ENCODE measurements around the gene TAB3. TPM values are rescaled to one million over a fixed set of nuclear protein-coding genes. Genes with fewer than 3 reads are reported as not detected.

The TAB3 gene, protein sequence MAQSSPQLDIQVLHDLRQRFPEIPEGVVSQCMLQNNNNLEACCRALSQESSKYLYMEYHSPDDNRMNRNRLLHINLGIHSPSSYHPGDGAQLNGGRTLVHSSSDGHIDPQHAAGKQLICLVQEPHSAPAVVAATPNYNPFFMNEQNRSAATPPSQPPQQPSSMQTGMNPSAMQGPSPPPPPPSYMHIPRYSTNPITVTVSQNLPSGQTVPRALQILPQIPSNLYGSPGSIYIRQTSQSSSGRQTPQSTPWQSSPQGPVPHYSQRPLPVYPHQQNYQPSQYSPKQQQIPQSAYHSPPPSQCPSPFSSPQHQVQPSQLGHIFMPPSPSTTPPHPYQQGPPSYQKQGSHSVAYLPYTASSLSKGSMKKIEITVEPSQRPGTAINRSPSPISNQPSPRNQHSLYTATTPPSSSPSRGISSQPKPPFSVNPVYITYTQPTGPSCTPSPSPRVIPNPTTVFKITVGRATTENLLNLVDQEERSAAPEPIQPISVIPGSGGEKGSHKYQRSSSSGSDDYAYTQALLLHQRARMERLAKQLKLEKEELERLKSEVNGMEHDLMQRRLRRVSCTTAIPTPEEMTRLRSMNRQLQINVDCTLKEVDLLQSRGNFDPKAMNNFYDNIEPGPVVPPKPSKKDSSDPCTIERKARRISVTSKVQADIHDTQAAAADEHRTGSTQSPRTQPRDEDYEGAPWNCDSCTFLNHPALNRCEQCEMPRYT
- total RNA-seq: 10 to 100 TPM; 19.6 to 24.2 TPM

DNA sequence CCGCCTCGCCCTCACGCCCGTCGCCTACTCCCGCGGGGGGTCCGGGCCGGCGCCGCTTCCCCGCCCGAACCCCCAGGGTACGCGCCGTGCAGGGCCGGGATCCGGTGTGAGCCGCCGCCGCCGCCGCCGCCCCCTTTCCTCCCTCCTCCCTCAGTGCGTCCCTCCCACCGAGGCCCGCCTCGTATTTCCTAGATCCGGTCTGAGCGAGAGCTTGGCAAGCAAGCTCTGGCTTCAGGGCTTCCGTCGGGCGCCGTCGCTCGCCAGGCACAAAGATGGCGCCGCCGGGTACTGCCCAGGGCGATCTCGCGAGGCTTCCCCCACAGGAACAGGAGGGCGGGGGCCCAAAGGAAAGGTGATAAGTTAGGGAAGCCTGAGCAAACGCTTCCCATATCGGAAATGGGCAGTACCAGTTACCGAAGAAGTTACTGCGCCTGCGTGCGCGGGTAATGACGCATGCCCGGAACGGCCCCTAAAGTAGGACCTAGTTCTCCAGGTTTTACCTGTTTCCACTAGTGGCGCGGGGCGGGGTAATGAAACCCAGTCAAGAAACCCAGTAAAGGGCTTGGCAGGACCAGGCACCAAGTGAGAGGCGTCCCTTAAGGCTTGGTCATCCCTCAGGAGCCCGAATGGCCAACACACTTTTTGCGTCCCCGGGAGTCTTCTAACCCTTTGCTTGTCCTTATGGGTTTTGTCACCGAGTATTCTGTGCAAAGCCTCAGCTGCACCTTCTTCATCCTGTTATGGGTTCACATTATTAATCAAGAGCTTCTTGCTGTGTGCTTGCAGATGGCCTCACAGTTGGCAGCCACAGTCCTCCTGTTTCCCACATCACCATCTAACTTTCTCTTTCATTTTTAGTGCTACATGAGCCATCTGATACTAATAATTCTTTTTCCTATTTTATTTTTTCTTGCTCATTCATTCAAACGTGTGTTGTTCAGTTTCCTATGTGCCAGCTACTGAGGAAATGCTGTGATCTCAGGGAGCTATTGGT, at the start of gene TAB3:
TSS of gene TAB3 (minus strand) at position 108 of the 994 bp plus-strand sequence. CDS start 29,666 bp downstream, outside the sequence.
- Mint-ChIP-seq H3K36me3 (peaks cover 3% of the 10 kb centered on the region), H3K4me1 (ENCODE audit: low read depth) (peaks cover 35% of the 10 kb centered on the region), H3K9me3 (no peaks in the 10 kb centered on the region), H3K4me3 (peak within 1 kb of the TSS; percentile 82), H3K27me3 (no peaks in the 10 kb centered on the region), H3K27ac (peak within 1 kb of the TSS; percentile 90)
- DNase-seq: peak; percentile 95
- intact Hi-C loops (cut with micrococcal nuclease): loop anchor here (1.0 to 10.0 kb wide), 7 partner anchors 11 to 237 kb away; partner anchors contain the start of gene GK
- ChIA-PET CTCF (interaction anchor here (1.0 kb wide), 1 partner anchor 11 kb away, joined by 3 read pairs; no protein-coding TSS in a partner anchor), POLR2A (interaction anchor here (0.7 to 1.5 kb wide), 3 partner anchors 11 to 312 kb away, joined by 3 to 5 read pairs (median 5); partner anchors contain the start of gene TASL)

DNA sequence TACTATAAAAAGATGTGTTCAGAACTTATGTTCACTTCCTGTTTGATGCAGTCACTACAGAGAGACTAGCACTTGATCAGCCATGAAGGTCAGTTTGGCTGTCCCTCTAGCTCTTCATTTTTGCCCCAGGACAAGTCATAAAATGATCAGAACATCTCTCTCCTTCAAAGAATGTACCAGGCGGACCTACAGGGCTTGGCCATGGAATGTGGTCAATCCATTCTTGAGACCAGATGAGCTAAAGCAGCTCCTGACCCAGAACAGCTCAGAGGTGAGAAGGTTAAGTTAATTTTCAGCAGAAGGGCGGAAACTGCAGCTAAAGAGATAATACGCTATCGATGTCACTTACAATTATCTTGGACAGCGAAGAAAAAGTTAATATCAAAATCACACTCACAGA, 49.2 kb upstream of the TAB3 start:
- POLR2A ChIA-PET: no interaction called here
- Mint-ChIP-seq H3K9me3 (no peaks in the 10 kb centered on the region), H3K27me3 (no peaks in the 10 kb centered on the region), H3K4me1 (ENCODE audit: low read depth) (no peaks in the 10 kb centered on the region), H3K36me3 (no peaks in the 10 kb centered on the region), H3K27ac (no peak overlapping the region), H3K4me3 (no peak overlapping the region)
- CTCF ChIA-PET: no interaction called here
- DNase-seq: no peak
- intact Hi-C loops (cut with micrococcal nuclease): no loop called here

DNA sequence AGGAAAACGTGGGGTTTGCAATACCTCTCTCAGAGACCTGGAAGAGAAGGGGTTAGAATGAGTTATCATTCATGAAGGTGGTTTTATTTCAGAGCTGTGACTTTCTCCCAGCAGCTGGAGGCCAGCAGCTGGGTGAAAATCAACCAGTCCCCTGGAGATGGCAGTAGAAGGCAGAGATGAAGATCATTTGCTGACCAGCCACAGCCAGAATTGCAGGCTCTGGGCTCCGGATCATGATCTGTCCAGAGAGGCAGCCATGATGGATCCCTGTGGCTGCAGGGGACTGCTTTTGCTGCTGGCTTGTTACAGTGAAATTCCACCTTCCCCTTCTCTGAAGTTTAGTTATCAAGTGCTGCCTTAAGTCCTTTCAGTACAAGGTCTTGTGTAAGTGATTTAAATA, 46.9 kb upstream of the TAB3 start:
- Mint-ChIP-seq H3K27me3 (no peaks in the 10 kb centered on the region), H3K27ac (no peak overlapping the region), H3K9me3 (no peaks in the 10 kb centered on the region), H3K4me1 (ENCODE audit: low read depth) (no peaks in the 10 kb centered on the region), H3K36me3 (no peaks in the 10 kb centered on the region), H3K4me3 (no peak overlapping the region)
- DNase-seq: peak; percentile 8
- ChIA-PET POLR2A (no interaction called here), CTCF (no interaction called here)
- intact Hi-C loops (cut with micrococcal nuclease): no loop called here

DNA sequence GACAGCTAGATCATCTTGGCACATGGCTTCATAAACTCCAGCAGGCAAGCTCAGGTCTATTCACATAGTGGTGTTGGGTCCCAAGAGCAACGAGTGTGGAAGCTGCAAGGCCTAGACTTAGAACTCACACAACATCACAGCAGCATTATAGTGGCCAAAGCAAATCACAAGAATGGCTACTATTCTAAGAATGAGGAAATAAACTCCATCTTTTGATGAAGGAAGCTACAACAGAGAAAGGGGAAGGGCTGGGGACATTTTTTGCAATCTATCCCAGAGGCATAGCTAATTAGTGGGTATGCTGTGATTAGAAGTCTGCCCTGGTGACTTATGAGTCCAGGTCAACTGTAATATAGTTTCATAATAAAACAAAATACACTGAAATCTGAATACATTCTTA, 42.9 kb upstream of the TAB3 start:
- Mint-ChIP-seq H3K9me3 (no peaks in the 10 kb centered on the region), H3K36me3 (no peaks in the 10 kb centered on the region), H3K27ac (no peak overlapping the region), H3K27me3 (no peaks in the 10 kb centered on the region), H3K4me1 (ENCODE audit: low read depth) (no peaks in the 10 kb centered on the region), H3K4me3 (no peak overlapping the region)
- CTCF ChIA-PET: no interaction called here
- DNase-seq: no peak
- intact Hi-C loops (cut with micrococcal nuclease): no loop called here
- POLR2A ChIA-PET: no interaction called here

DNA sequence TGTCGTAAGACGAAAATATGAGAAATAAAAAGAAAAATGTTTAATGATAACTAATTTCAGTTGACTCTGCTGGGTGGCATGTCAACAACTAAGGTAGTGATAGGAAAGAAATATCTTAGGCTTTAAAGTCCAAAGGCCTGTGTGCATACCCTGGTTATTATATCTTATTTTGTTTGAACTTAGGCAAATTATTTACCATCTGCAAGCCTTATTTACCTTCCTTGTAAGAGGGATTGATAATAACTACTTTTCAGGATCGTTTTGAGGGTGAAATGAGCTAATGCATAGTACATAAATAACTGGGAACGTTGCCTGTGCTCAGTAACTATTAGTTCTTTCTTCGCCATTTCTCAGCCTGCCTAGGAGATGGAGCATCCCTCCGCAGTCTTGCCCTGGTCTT, 41.6 kb upstream of the TAB3 start:
- POLR2A ChIA-PET: no interaction called here
- H3K4me1 Mint-ChIP-seq (ENCODE audit: low read depth): no peaks in the 10 kb centered on the region
- no peaks in the 10 kb centered on the region for H3K9me3 Mint-ChIP-seq
- no peak for DNase-seq
- no peak overlapping the region for H3K27ac Mint-ChIP-seq
- CTCF ChIA-PET: no interaction called here
- no peaks in the 10 kb centered on the region for H3K36me3 Mint-ChIP-seq
- no peaks in the 10 kb centered on the region for H3K27me3 Mint-ChIP-seq
- intact Hi-C loops (cut with micrococcal nuclease): no loop called here
- H3K4me3 Mint-ChIP-seq: no peak overlapping the region

DNA sequence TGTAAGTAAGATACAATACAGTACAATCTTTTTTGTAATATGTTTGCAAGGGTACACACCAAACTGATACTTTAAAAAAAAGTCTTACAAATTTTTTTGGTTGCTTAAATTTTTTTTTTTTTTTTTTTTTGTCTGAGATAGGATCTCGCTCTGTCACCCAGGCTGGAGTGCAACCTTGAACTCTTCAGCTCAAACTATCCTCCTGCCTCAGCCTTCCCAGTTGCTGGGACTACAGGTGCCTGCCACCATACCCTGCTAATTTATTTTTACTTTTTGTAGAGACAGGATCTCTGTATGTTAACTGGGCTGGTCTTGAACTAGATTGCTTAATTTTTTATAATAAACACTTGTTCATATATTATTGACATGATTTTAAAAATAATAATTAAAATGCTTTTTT, 41.1 kb upstream of the TAB3 start:
- ChIA-PET CTCF (no interaction called here), POLR2A (no interaction called here)
- H3K27me3 Mint-ChIP-seq: no peaks in the 10 kb centered on the region
- DNase-seq: no peak
- no peak overlapping the region for H3K27ac Mint-ChIP-seq
- no peaks in the 10 kb centered on the region for H3K9me3 Mint-ChIP-seq
- intact Hi-C loops (cut with micrococcal nuclease): no loop called here
- H3K4me1 Mint-ChIP-seq (ENCODE audit: low read depth): no peaks in the 10 kb centered on the region
- no peak overlapping the region for H3K4me3 Mint-ChIP-seq
- H3K36me3 Mint-ChIP-seq: no peaks in the 10 kb centered on the region

DNA sequence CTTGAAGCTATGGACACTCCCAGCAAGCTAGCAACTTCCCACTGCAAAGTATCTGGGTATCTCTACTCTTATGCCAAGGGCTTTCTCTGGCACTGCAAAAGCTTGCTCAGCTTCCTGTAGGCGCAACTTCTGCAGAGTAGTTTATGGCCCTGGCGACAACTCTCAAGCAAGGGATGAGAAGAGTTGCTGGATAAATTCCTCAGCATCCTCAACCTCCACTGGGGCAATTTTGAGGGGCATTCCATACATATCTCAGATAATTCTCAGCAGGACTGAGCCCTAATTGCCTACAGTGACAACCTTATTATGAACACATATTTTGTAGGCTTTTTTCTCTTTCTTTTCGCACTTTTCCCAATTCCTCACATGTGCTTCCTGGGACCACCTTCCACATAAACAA, 31.2 kb upstream of the TAB3 start:
- POLR2A ChIA-PET: no interaction called here
- CTCF ChIA-PET: no interaction called here
- Mint-ChIP-seq H3K27ac (no peak overlapping the region), H3K9me3 (no peaks in the 10 kb centered on the region), H3K4me1 (ENCODE audit: low read depth) (no peaks in the 10 kb centered on the region), H3K27me3 (no peaks in the 10 kb centered on the region), H3K36me3 (no peaks in the 10 kb centered on the region), H3K4me3 (no peak overlapping the region)
- no peak for DNase-seq
- intact Hi-C loops (cut with micrococcal nuclease): no loop called here

DNA sequence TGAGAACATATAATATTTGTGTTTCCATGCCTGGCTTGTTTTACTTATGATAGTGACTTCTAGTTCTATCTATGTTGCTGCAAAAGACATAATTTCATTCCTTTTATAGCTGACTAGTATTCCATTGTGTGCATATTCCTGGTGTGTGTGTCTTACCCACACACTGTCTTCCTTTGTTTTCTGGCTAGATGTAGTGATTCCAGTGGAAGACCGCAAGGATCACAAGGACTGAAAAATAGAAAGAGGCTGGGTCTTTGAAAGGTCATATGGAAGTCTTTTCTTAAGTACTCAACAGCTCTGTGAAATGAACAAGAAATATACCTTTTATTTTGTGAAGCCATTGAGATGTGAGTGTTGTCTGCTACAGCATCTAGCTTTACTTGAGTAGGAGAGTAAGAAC, 29.4 kb upstream of the TAB3 start:
- Mint-ChIP-seq H3K4me3 (no peak overlapping the region), H3K27ac (no peak overlapping the region), H3K4me1 (ENCODE audit: low read depth) (no peaks in the 10 kb centered on the region), H3K36me3 (no peaks in the 10 kb centered on the region), H3K9me3 (no peaks in the 10 kb centered on the region), H3K27me3 (no peaks in the 10 kb centered on the region)
- no peak for DNase-seq
- intact Hi-C loops (cut with micrococcal nuclease): no loop called here
- POLR2A ChIA-PET: no interaction called here
- CTCF ChIA-PET: interaction anchor here (0.6 kb wide), 1 partner anchor 183 kb away, joined by 3 read pairs; no protein-coding TSS in a partner anchor

DNA sequence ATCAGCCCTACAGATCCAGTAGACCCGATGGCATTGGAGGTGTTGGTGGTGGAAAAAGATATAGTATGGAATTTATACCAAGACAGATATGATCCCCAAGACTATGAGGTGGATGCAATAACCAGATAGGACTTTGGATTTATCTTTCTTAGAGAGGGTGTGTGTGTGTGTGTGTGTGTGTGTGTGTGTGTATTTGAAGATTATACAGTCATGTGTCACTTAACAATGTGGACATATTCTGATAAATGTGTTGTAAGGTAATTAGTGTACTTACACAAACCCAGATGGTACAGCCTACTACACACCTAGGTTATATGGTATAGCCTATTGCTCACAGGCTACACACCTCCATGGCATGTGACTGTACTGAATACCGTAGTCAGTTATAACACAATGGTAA, 24.4 kb upstream of the TAB3 start:
- no peaks in the 10 kb centered on the region for H3K36me3 Mint-ChIP-seq
- peaks cover 10% of the 10 kb centered on the region for H3K4me1 Mint-ChIP-seq (ENCODE audit: low read depth)
- ChIA-PET POLR2A (no interaction called here), CTCF (no interaction called here)
- H3K9me3 Mint-ChIP-seq: no peaks in the 10 kb centered on the region
- intact Hi-C loops (cut with micrococcal nuclease): no loop called here
- H3K27ac Mint-ChIP-seq: no peak overlapping the region
- no peak for DNase-seq
- no peaks in the 10 kb centered on the region for H3K27me3 Mint-ChIP-seq
- H3K4me3 Mint-ChIP-seq: no peak overlapping the region

DNA sequence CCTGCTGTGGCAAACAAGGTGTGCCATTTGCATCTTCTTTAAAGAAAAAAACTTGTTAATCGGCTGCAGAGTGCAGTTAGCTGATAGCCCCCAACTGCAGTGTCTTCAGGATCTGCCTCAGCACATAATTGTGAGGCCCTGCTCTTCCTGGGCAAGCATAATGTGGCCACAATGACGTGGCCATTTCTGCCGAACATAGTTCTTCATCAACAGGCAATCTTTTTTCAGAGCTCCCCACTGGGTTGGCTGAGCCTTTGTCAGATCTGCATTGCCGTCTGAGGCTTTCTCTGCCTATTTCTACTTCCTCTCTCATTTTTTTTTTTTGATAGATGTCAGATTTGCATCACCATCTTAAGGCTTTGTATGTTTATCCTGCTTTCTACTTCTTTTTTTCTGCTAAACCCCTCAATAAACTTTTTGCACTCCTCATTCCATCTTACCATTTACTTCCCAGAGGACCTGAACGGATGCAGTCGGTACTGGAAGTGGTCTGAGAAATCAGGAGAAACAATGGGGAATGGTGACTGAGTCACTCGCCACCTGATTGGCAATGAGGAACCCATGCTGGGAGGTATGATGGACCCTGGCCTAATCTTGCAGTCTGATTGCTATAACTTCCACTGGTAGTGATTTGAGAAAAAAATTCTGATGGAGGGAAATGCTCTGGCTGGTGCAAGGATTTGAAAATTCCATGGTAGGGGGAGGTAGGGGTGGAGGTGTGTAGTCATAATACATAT, 21.2 kb upstream of the TAB3 start:
- Mint-ChIP-seq H3K4me3 (no peak overlapping the region), H3K36me3 (no peaks in the 10 kb centered on the region), H3K27ac (no peak overlapping the region), H3K9me3 (no peaks in the 10 kb centered on the region), H3K27me3 (no peaks in the 10 kb centered on the region), H3K4me1 (ENCODE audit: low read depth) (peaks cover 10% of the 10 kb centered on the region)
- peak; percentile 32 for DNase-seq
- intact Hi-C loops (cut with micrococcal nuclease): no loop called here
- POLR2A ChIA-PET: no interaction called here
- CTCF ChIA-PET: no interaction called here

DNA sequence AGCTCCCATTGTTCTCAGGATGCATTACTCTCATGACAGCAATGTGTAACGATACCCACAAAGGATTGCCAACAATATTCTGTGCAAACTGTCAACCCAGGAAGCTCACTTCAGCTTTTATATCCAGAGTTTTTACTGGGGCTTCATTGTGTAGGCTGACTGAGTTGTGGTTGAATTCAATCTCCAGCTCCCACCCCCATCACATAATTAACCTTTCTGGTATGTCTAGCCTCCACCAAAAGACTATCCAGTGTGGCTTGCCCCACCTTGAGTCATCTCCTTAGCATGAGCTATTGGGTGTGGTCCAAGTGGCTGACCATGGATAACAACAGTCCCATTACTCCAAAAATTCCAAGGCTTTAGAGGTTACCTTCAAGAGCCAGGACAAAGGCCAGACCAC, 17.7 kb upstream of the TAB3 start:
- Mint-ChIP-seq H3K27me3 (peaks cover 2% of the 10 kb centered on the region), H3K4me1 (ENCODE audit: low read depth) (peaks cover 10% of the 10 kb centered on the region), H3K9me3 (no peaks in the 10 kb centered on the region), H3K4me3 (no peak overlapping the region), H3K36me3 (no peaks in the 10 kb centered on the region), H3K27ac (no peak overlapping the region)
- ChIA-PET POLR2A (no interaction called here), CTCF (no interaction called here)
- intact Hi-C loops (cut with micrococcal nuclease): no loop called here
- DNase-seq: no peak

Measured in activated CD4-positive, alpha-beta memory T cell treated with anti-CD3 and anti-CD28 coated beads for 36 hours (primary cell).